H1 (cell line): Measurements from ENCODE around the gene MEFV. TPM values are rescaled to one million over a fixed set of nuclear protein-coding genes. Genes with fewer than 3 reads are reported as not detected.

Experiments used
- CTCF ChIA-PET: fragments of 300-600 bp; sonication (Branson Sonifier 250); formaldehyde crosslinking; loops from one replicate; lab custom pipeline; 2021; ENCODE audit not compliant: partially characterized antibody; lab: Charles Lee
- POLR2A ChIA-PET: fragments of 300-600 bp; sonication (Branson Sonifier 250); formaldehyde crosslinking; loops from one replicate; lab custom pipeline; 2021; ENCODE audit warnings: inconsistent platforms; ENCODE audit not compliant: partially characterized antibody; lab: Charles Lee
- DNase-seq, 2 experiments: peaks; one replicate each; pipeline versions ENCODE4 v3.0.0 to v3.0.0-alpha.2; 2010 to 2022; ENCODE audit warnings: low spot score in 2 of 2, low read depth in 1 of 2, mixed read lengths in 1 of 2
- FAIRE-seq: peaks from 2 replicates; lab custom pipeline; 2011; peaks lifted over from hg19 to GRCh38; lab: Jason Lieb, UNC
- H2AFZ ChIP-seq: 2 replicates; pipeline ENCODE4 v1.8.1; 2012; ENCODE audit warnings: low read length, inconsistent platforms
- H2AK5ac ChIP-seq: 2 replicates; pipeline ENCODE4 v1.6.1; 2013; ENCODE audit warnings: low read depth, low read length
- H2BK120ac ChIP-seq: replicated peaks from 2 replicates; pipeline ENCODE3; 2013; ENCODE audit warnings: low read depth, low read length, inconsistent platforms
- H2BK12ac ChIP-seq: 2 replicates; pipeline ENCODE4 v1.6.1; 2013; ENCODE audit warnings: low read depth, low read length
- H2BK15ac ChIP-seq: 2 replicates; pipeline ENCODE4 v1.6.1; 2013; ENCODE audit warnings: low read length
- H2BK20ac ChIP-seq: 2 replicates; pipeline ENCODE4 v1.6.1; 2013; ENCODE audit warnings: low read length
- H2BK5ac ChIP-seq: 2 replicates; pipeline ENCODE4 v1.6.1; 2013; ENCODE audit warnings: low read depth, low read length
- H3K14ac ChIP-seq: 2 replicates; pipeline ENCODE4 v1.6.1; 2013; ENCODE audit warnings: inconsistent platforms; ENCODE audit not compliant: insufficient read length
- H3K18ac ChIP-seq: 2 replicates; pipeline ENCODE4 v1.6.1; 2013; ENCODE audit warnings: low read length; ENCODE audit errors: extremely low read depth
- H3K23ac ChIP-seq: 2 replicates; pipeline ENCODE4 v1.6.1; 2013; ENCODE audit warnings: inconsistent platforms; ENCODE audit not compliant: insufficient read length
- H3K23me2 ChIP-seq: 2 replicates; pipeline ENCODE4 v1.6.1; 2013; ENCODE audit warnings: low read depth, low read length
- H3K27ac ChIP-seq: 2 replicates; pipeline ENCODE4 v1.6.1; 2011; ENCODE audit warnings: low read depth, low read length, inconsistent platforms
- H3K27me3 ChIP-seq, 4 experiments: replicated peaks in 1 of 4; 1 replicate in 1 of 4; 2 replicates in 3 of 4; pipeline versions ENCODE4 v1.6.1 to v1.8.1; 2011 to 2013; ENCODE audit warnings: low read length in 3 of 4, mild to moderate bottlenecking in 3 of 4, inconsistent platforms in 2 of 4, mixed read lengths in 2 of 4, moderate library complexity in 1 of 4; ENCODE audit not compliant: control insufficient read depth in 3 of 4, insufficient read depth in 3 of 4; ENCODE audit errors: extremely low read depth in 1 of 4
- H3K36me3 ChIP-seq, 4 experiments: 2 replicates each; pipeline versions ENCODE4 v1.6.1 to v1.8.1; 2011 to 2013; ENCODE audit warnings: mild to moderate bottlenecking in 4 of 4, low read length in 3 of 4, moderate library complexity in 2 of 4, control low read depth in 1 of 4, inconsistent platforms in 1 of 4; ENCODE audit not compliant: insufficient read depth in 4 of 4, control insufficient read depth in 2 of 4
- H3K4ac ChIP-seq: replicated peaks from 2 replicates; pipeline ENCODE3; 2013; ENCODE audit warnings: low read length, low read depth, mixed read lengths, inconsistent platforms; ENCODE audit not compliant: insufficient read length
- H3K4me1 ChIP-seq, 4 experiments: replicated peaks in 1 of 4; 1 replicate in 1 of 4; 2 replicates in 3 of 4; pipeline versions ENCODE4 v1.6.1 to v1.8.1; 2011 to 2013; ENCODE audit warnings: low read length in 3 of 4, inconsistent platforms in 2 of 4, mixed read lengths in 1 of 4; ENCODE audit not compliant: insufficient read depth in 4 of 4, control insufficient read depth in 3 of 4
- H3K4me2 ChIP-seq, 2 experiments: 2 replicates each; pipeline versions ENCODE4 v1.6.1 to v1.8.1; 2011 to 2013; ENCODE audit warnings: low read depth in 2 of 2, low read length in 2 of 2, control low read depth in 1 of 2, inconsistent platforms in 1 of 2, mild to moderate bottlenecking in 1 of 2; ENCODE audit not compliant: insufficient read depth in 1 of 2
- H3K4me3 ChIP-seq, 4 experiments: fragments of 200-600, 300-600 bp in 1 of 4; sonication (generic), shearing (Covaris generic), sonication (Bioruptor Twin) in 1 of 4; 2 replicates each; pipeline versions ENCODE4 v1.5.1 to v1.8.1; 2011 to 2016; ENCODE audit warnings: low read length in 4 of 4, low read depth in 3 of 4, control low read depth in 2 of 4, inconsistent platforms in 2 of 4, mild to moderate bottlenecking in 2 of 4, mixed read lengths in 1 of 4, moderate library complexity in 1 of 4; ENCODE audit not compliant: insufficient read depth in 2 of 4; ENCODE audit errors: extremely low read depth in 1 of 4
- H3K56ac ChIP-seq: replicated peaks from 2 replicates; pipeline ENCODE3; 2013; ENCODE audit warnings: low read depth, mild to moderate bottlenecking, mixed read lengths, low read length, inconsistent platforms; ENCODE audit not compliant: insufficient read length
- H3K79me1 ChIP-seq: 2 replicates; pipeline ENCODE4 v1.6.1; 2013; ENCODE audit warnings: low read depth, low read length, control low read depth
- H3K79me2 ChIP-seq, 2 experiments: 2 replicates each; pipeline versions ENCODE4 v1.6.1 to v1.8.1; 2012 to 2013; ENCODE audit warnings: low read length in 2 of 2, mild to moderate bottlenecking in 2 of 2, inconsistent platforms in 1 of 2; ENCODE audit not compliant: insufficient read depth in 2 of 2, control insufficient read depth in 1 of 2
- H3K9ac ChIP-seq, 4 experiments: replicated peaks in 1 of 4; 1 replicate in 1 of 4; 2 replicates in 3 of 4; pipeline versions ENCODE4 v1.6.1 to v1.8.1; 2011 to 2013; ENCODE audit warnings: low read depth in 3 of 4, low read length in 3 of 4, control low read depth in 2 of 4, mild to moderate bottlenecking in 2 of 4, moderate library complexity in 2 of 4, inconsistent platforms in 1 of 4; ENCODE audit errors: extremely low read depth in 1 of 4
- H3K9me3 ChIP-seq, 2 experiments: 2 replicates each; pipeline versions ENCODE4 v1.6.1 to v1.8.1; 2012 to 2013; ENCODE audit warnings: mild to moderate bottlenecking in 2 of 2, moderate library complexity in 2 of 2, control low read depth in 1 of 2, inconsistent platforms in 1 of 2, low read depth in 1 of 2, low read length in 1 of 2, mixed read lengths in 1 of 2; ENCODE audit not compliant: insufficient read depth in 2 of 2
- H4K20me1 ChIP-seq, 2 experiments: replicated peaks in 1 of 2; 2 replicates each; pipeline versions ENCODE3 to v1.8.1; 2011 to 2013; ENCODE audit warnings: inconsistent platforms in 2 of 2, low read length in 2 of 2, mild to moderate bottlenecking in 1 of 2; ENCODE audit not compliant: insufficient read depth in 2 of 2, control insufficient read depth in 1 of 2
- H4K5ac ChIP-seq: 2 replicates; pipeline ENCODE4 v1.6.1; 2013; ENCODE audit warnings: low read length, low read depth, mixed read lengths, inconsistent platforms; ENCODE audit not compliant: insufficient read length
- H4K8ac ChIP-seq: 2 replicates; pipeline ENCODE4 v1.8.0; 2013; ENCODE audit warnings: mild to moderate bottlenecking, moderate library complexity, low read length, inconsistent platforms; ENCODE audit not compliant: insufficient read depth; ENCODE audit errors: extremely low read depth
- H4K91ac ChIP-seq: replicated peaks from 2 replicates; pipeline ENCODE3; 2013; ENCODE audit warnings: low read length, mixed read lengths, inconsistent platforms; ENCODE audit not compliant: insufficient read length
- EGR1 ChIP-seq: IDR thresholded peaks from 2 replicates; pipeline ENCODE4 v1.6.1; 2011; ENCODE audit warnings: low read depth, low read length, borderline replicate concordance
- HDAC2 ChIP-seq, 2 experiments: fragments of 300-600 bp in 1 of 2; sonication (generic) in 1 of 2; IDR thresholded peaks; 2 replicates each; pipeline ENCODE4 v1.6.1; 2011 to 2012; ENCODE audit warnings: low read depth in 2 of 2, low read length in 2 of 2, mild to moderate bottlenecking in 2 of 2, moderate library complexity in 2 of 2, borderline replicate concordance in 1 of 2, inconsistent platforms in 1 of 2
- HDAC6 ChIP-seq: IDR thresholded peaks from one replicate; pipeline ENCODE4 v1.7.1; 2012; ENCODE audit warnings: low read depth, mild to moderate bottlenecking, inconsistent platforms, low read length, moderate library complexity
- KDM4A ChIP-seq: IDR thresholded peaks from one replicate; pipeline ENCODE4 v1.7.1; 2012; ENCODE audit warnings: low read depth, mild to moderate bottlenecking, moderate library complexity, low read length, inconsistent platforms; ENCODE audit not compliant: severe bottlenecking
- MAX ChIP-seq: IDR thresholded peaks from 2 replicates; pipeline ENCODE4 v1.6.1; 2012; ENCODE audit warnings: inconsistent platforms
- POLR2A ChIP-seq, 2 experiments: IDR thresholded peaks; 1 replicate in 1 of 2; 2 replicates in 1 of 2; pipeline ENCODE4 v1.6.1; 2011; ENCODE audit warnings: low read depth in 2 of 2, low read length in 2 of 2, mild to moderate bottlenecking in 2 of 2; ENCODE audit errors: control extremely low read depth in 1 of 2
- POU5F1 ChIP-seq: IDR thresholded peaks from 2 replicates; pipeline ENCODE4 v1.6.1; 2011; ENCODE audit warnings: low read depth, mild to moderate bottlenecking, low read length, moderate library complexity
- RFX5 ChIP-seq: IDR thresholded peaks from 2 replicates; pipeline ENCODE4 v1.6.1; 2011; ENCODE audit warnings: low read depth, low read length, improper control_type of control experiment, borderline replicate concordance
- SP4 ChIP-seq: IDR thresholded peaks from 2 replicates; pipeline ENCODE4 v1.6.1; 2012; ENCODE audit warnings: low read length, inconsistent platforms
- YY1 ChIP-seq: IDR thresholded peaks from 2 replicates; pipeline ENCODE4 v1.6.1; 2011; ENCODE audit warnings: low read depth, mild to moderate bottlenecking, low read length
- whole genome bisulfite sequencing, 2 experiments: shearing (Covaris generic) in 1 of 2; methylation state at CpG; one replicate each; pipeline versions ENCODE4 v1.1.6 to v1.1.7; 2013 to 2015; ENCODE audit warnings: low lambda C conversion rate in 2 of 2, mixed read lengths in 2 of 2, inconsistent platforms in 1 of 2, low coverage in 1 of 2, missing lambda C conversion rate in 1 of 2; ENCODE audit not compliant: insufficient replicate concordance in 2 of 2, insufficient coverage in 1 of 2, insufficient read length in 1 of 2; ENCODE audit errors: extremely low coverage in 1 of 2, missing lambda C conversion rate in 1 of 2; 5-methylcytosine and 5-hydroxymethylcytosine counted together
- polyA plus RNA-seq, 7 experiments: library from polyadenylated mRNA; depleted of rRNA in 3 of 7; stranded (reverse) in 5 of 7; unstranded in 2 of 7; fragments of >200 nt in 5 of 7; fragments of 200-250 nt in 2 of 7; gene quantifications; 1 replicate in 5 of 7; 2 replicates in 1 of 7; 4 replicates in 1 of 7; pipeline versions ENCODE4 v1.2.1 to v1.2.3, GENCODE V29; 2011 to 2013; ENCODE audit warnings: missing spikeins in 2 of 7, mixed read lengths in 2 of 7
- total RNA-seq: library from RNA; stranded (reverse); fragmentation: NEBNext Ultra II Directional; extraction: Animal tissue kit (Norgen Biotek cat#: 25700); gene quantifications from 2 replicates; pipeline ENCODE4 v1.2.1, GENCODE V29; 2021

Gene MEFV
- total and polyA plus RNA-seq, 2 of the 8 experiments (the other 6 are each of a cell fraction or from before 2014, with no cell fraction given) = 0.03 TPM; not detected in 1

GRCh38 chr16:3305109-3306068 lies 49.0 kb upstream of the MEFV start, which contains the start of the genes TIGD7 and ZNF75A:
Gene TIGD7, minus strand, starts transcription at chr16:3305430. Its CDS starts 4,816 bp downstream, at chr16:3300614.
Gene ZNF75A, plus strand, starts transcription at chr16:3305497. Its CDS starts 2,932 bp downstream, at chr16:3308429.
- no peak within 1 kb of the TSS for H3K4ac ChIP-seq
- H3K23me2 ChIP-seq = peaks cover 10% of the 10 kb centered on the region; the same call in 1 of the 2 replicates
- H4K8ac ChIP-seq = peak within 1 kb of the TSS; percentile 99
- H3K9ac ChIP-seq = peak within 1 kb of the TSS in 3 of 4 experiments; percentile 75 to 80 (median 75); a peak in 6 of 7 replicates
- H3K4me3 ChIP-seq = peak within 1 kb of the TSS; percentile 64 to 83 (median 72)
- peak within 1 kb of the TSS; percentile 98 for H3K18ac ChIP-seq
- no peak within 1 kb of the TSS for H2BK20ac ChIP-seq
- FAIRE-seq (no peak), DNase-seq (peak; percentile 66 to 89)
- H3K23ac ChIP-seq = no peak within 1 kb of the TSS
- peak within 1 kb of the TSS; percentile 62 to 69 for H3K4me2 ChIP-seq
- H2BK12ac ChIP-seq = no peak within 1 kb of the TSS
- no peaks in the 10 kb centered on the region for H3K79me2 ChIP-seq
- H3K27me3 ChIP-seq = no peaks in the 10 kb centered on the region; a peak in 2 of 7 replicates
- H4K5ac ChIP-seq = peak within 1 kb of the TSS; percentile 99
- H4K20me1 ChIP-seq = no peaks in the 10 kb centered on the region
- H4K91ac ChIP-seq = peak within 1 kb of the TSS; percentile 92
- H3K9me3 ChIP-seq = peaks cover 45 to 59% of the 10 kb centered on the region in 2 experiments
- H3K14ac ChIP-seq = no peak within 1 kb of the TSS
- H3K36me3 ChIP-seq = peaks cover 8 to 42% (median 27%) of the 10 kb centered on the region in 4 experiments; a peak in 7 of 8 replicates
- peak within 1 kb of the TSS; percentile 83 for H3K27ac ChIP-seq
- H3K56ac ChIP-seq = peak within 1 kb of the TSS; percentile 88
- ChIA-PET CTCF (interaction anchor here (0.8 to 1.4 kb wide), 2 partner anchors 21 to 97 kb away, joined by 3 read pairs; no protein-coding TSS in a partner anchor), POLR2A (interaction anchor here (0.8 to 4.3 kb wide), 14 partner anchors 9 to 200 kb away, joined by 3 to 64 read pairs (median 5); partner anchors contain the start of genes NAA60, ZNF200, ZNF263 and ZNF597)
- H2BK5ac ChIP-seq = peak within 1 kb of the TSS; percentile 94; the same call in 1 of the 2 replicates
- H2AK5ac ChIP-seq = no peak within 1 kb of the TSS
- H2AFZ ChIP-seq = peak within 1 kb of the TSS; percentile 57; the same call in 1 of the 2 replicates
- no peak within 1 kb of the TSS for H2BK15ac ChIP-seq
- H3K79me1 ChIP-seq = no peaks in the 10 kb centered on the region; the same call in 1 of the 2 replicates
- 6% methylated on average over 103 of the region's 103 CpGs; no CpG with 5 or more reads in 1 of the 2 experiments for WGBS, 2 experiments
- H3K4me1 ChIP-seq = peaks cover 2 to 5% (median 3%) of the 10 kb centered on the region in 4 experiments; a peak in 5 of 7 replicates
- H2BK120ac ChIP-seq = peak within 1 kb of the TSS; percentile 79
- TF ChIP-seq HDAC6 (no peak), HDAC2 (IDR thresholded peaks at IDR 0.05; ENCODE audit: borderline replicate concordance in 1 of 2, low read depth in 2 of 2, low read length in 2 of 2) (peak; percentile 15 to 55; a peak in 1 of 4 replicates), SP4 (0 out of 2 replicates have a peak, but pooled peaks have one; percentile 19), EGR1 (no peak), YY1 (peak; percentile 96), POU5F1 (no peak), MAX (peak; percentile 99), RFX5 (no peak), KDM4A (peak; percentile 100), POLR2A (IDR thresholded peaks at IDR 0.05; ENCODE audit: control extremely low read depth in 1 of 2, low read depth in 2 of 2, low read length in 2 of 2) (peak; percentile 95 to 97)
